GM12891 (cell line): ENCODE data around the gene MIX23.

Experiments used
- PAX5 ChIP-seq: IDR thresholded peaks from 2 replicates; pipeline ENCODE4 v1.6.1; 2011; ENCODE audit warnings: low read length, moderate library complexity, mild to moderate bottlenecking; ENCODE audit not compliant: insufficient read depth, severe bottlenecking
- POLR2A ChIP-seq: IDR thresholded peaks from 2 replicates; pipeline ENCODE4 v1.6.1; 2011; ENCODE audit warnings: low read depth, low read length, control low read depth
- POLR2AphosphoS5 ChIP-seq: IDR thresholded peaks from 2 replicates; pipeline ENCODE4 v1.6.1; 2011; ENCODE audit warnings: low read depth, low read length, control low read depth
- POU2F2 ChIP-seq: IDR thresholded peaks from 2 replicates; pipeline ENCODE4 v1.6.1; 2011; ENCODE audit warnings: low read depth, mild to moderate bottlenecking, control low read depth, low read length, moderate library complexity
- SPI1 ChIP-seq: IDR thresholded peaks from 2 replicates; pipeline ENCODE4 v1.6.1; 2011; ENCODE audit warnings: low read depth, low read length, control low read depth
- TAF1 ChIP-seq: IDR thresholded peaks from 2 replicates; pipeline ENCODE4 v1.6.1; 2011; ENCODE audit warnings: low read depth, low read length, control low read depth

GRCh38 chr3:122364490-122364889, 18.5 kb downstream of the MIX23 start:
- TF ChIP-seq POLR2A, result no peak
- TF ChIP-seq TAF1, result no peak
- TF ChIP-seq POLR2AphosphoS5, result no peak
- no peak for TF ChIP-seq POU2F2
- TF ChIP-seq PAX5, result no peak
- TF ChIP-seq SPI1, result no peak
